Left lung (tissue), 10 donors: ENCODE results near the gene ZFHX3. TPM values are rescaled to one million over a fixed set of nuclear protein-coding genes. Genes with fewer than 3 reads are reported as not detected.

Experiments used
- ATAC-seq: fragments of 200-7000 bp; cut with Tn5 transposase; one replicate; pipeline ENCODE4 v1.9.1; 2020; ENCODE audit warnings: moderate library complexity
- DNase-seq, 4 donors: peaks; one replicate each; pipeline ENCODE4 v3.0.0-alpha.2; 2013 to 2020
- H3K27ac ChIP-seq, 2 donors: fragments of 200-600 bp; sonication (generic) in 1 of 2; one replicate each; pipeline versions ENCODE4 v1.5.0 to v1.8.0; 2020 to 2021
- H3K27me3 ChIP-seq, 2 donors: fragments of 200-600 bp; sonication (generic) in 1 of 2; one replicate each; pipeline versions ENCODE4 v1.5.0 to v1.8.0; 2020 to 2021
- H3K36me3 ChIP-seq, 2 donors: fragments of 200-600 bp; sonication (generic) in 1 of 2; one replicate each; pipeline versions ENCODE4 v1.5.0 to v1.8.0; 2020 to 2021
- H3K4me1 ChIP-seq, 2 donors: fragments of 200-600 bp; one replicate each; pipeline ENCODE4 v1.8.0; 2021
- H3K4me3 ChIP-seq, 2 donors: fragments of 200-600 bp; sonication (generic) in 1 of 2; one replicate each; pipeline versions ENCODE4 v1.5.0 to v1.8.0; 2020 to 2021; ENCODE audit warnings: mild to moderate bottlenecking in 1 of 2
- H3K9me3 ChIP-seq, 2 donors: fragments of 200-600 bp; sonication (generic) in 1 of 2; one replicate each; pipeline versions ENCODE4 v1.5.0 to v1.8.0; 2020 to 2021
- CTCF ChIP-seq, 2 donors: fragments of 200-600 bp; sonication (generic) in 1 of 2; IDR thresholded peaks; one replicate each; pipeline versions ENCODE4 v1.5.0 to v1.8.0; 2021; ENCODE audit warnings: antibody characterized with exemption in 2 of 2
- intact Hi-C, 2 donors: fragments of 100-400 bp; cut with DNase I; formaldehyde crosslinking; loops; one replicate each; pipeline versions ENCODE4 v1.11.2 to v1.14.2; 2022
- polyA plus RNA-seq, 6 donors: library from polyadenylated mRNA; unstranded; fragments of 120-200 nt; gene quantifications; one replicate each; pipeline ENCODE4 v1.2.1, GENCODE V29; 2013; ENCODE audit not compliant: insufficient read length in 6 of 6
- total RNA-seq, 2 donors: library from RNA; stranded (reverse); fragmentation: NEBNext Ultra II Directional; extraction: Animal tissue kit (Norgen Biotek cat#: 25700); gene quantifications; one replicate each; pipeline ENCODE4 v1.2.1, GENCODE V29; 2021
- donor health status: DM: no; HTN: yes; CAD: no.
- donor health status: DM: no; HTN: no; CAD: no.

Gene ZFHX3
- total and polyA plus RNA-seq, 8 donors = 21.4 to 34.7 (median 32.2) TPM

- H3K36me3 ChIP-seq = no peaks in the 10 kb centered on the region
- peak overlapping the region; percentile 45 to 61 for H3K4me3 ChIP-seq
- DNase-seq (peak in 1 of 4 donors; percentile 48), ATAC-seq (peak; percentile 52)
- no peak for TF ChIP-seq CTCF (IDR thresholded peaks at IDR 0.05)
- intact Hi-C loops = no loop called here
- peak overlapping the region; percentile 88 to 96 for H3K27ac ChIP-seq
- H3K4me1 ChIP-seq = peaks cover 16 to 57% of the 10 kb centered on the region in 2 donors
- H3K27me3 ChIP-seq = peaks cover 9 to 74% of the 10 kb centered on the region in 2 donors
- H3K9me3 ChIP-seq = no peaks in the 10 kb centered on the region
Observed at GRCh38 chr16:73057291-73058210, 9.6 kb upstream of the ZFHX3 start.

- H3K27me3 ChIP-seq = peaks cover 8 to 67% of the 10 kb centered on the region in 2 donors
- no peaks in the 10 kb centered on the region for H3K9me3 ChIP-seq
- peaks cover 16 to 59% of the 10 kb centered on the region in 2 donors for H3K4me1 ChIP-seq
- ATAC-seq = no peak
- peak overlapping the region; percentile 45 to 61 for H3K4me3 ChIP-seq
- intact Hi-C loops = no loop called here
- H3K27ac ChIP-seq = peak overlapping the region; percentile 88 to 96
- no peak for TF ChIP-seq CTCF (IDR thresholded peaks at IDR 0.05)
- no peaks in the 10 kb centered on the region for H3K36me3 ChIP-seq
- DNase-seq = no peak
Observed at GRCh38 chr16:73056921-73057290, 9.0 kb upstream of the ZFHX3 start.

GRCh38 chr16:73056448-73056847 is 8.5 kb upstream of the ZFHX3 start:
- no peak for TF ChIP-seq CTCF (IDR thresholded peaks at IDR 0.05)
- H3K4me3 ChIP-seq = peak overlapping the region; percentile 45 to 61
- intact Hi-C loops = no loop called here
- no peak for DNase-seq
- peaks cover 4 to 62% of the 10 kb centered on the region in 2 donors for H3K27me3 ChIP-seq
- H3K36me3 ChIP-seq = no peaks in the 10 kb centered on the region
- peak overlapping the region; percentile 88 to 96 for H3K27ac ChIP-seq
- no peaks in the 10 kb centered on the region for H3K9me3 ChIP-seq
- ATAC-seq = no peak
- H3K4me1 ChIP-seq = peaks cover 16 to 59% of the 10 kb centered on the region in 2 donors

- ATAC-seq = peak; percentile 5
- Histone ChIP-seq H3K4me3 (no peak overlapping the region), H3K4me1 (peaks cover 19 to 55% of the 10 kb centered on the region in 2 donors), H3K27me3 (peaks cover 0 to 47% of the 10 kb centered on the region in 2 donors), H3K27ac (peak overlapping the region; percentile 43 to 96), H3K36me3 (no peaks in the 10 kb centered on the region), H3K9me3 (no peaks in the 10 kb centered on the region)
- DNase-seq = no peak
- intact Hi-C loops = no loop called here
- TF ChIP-seq CTCF (IDR thresholded peaks at IDR 0.05) = no peak
Observed at GRCh38 chr16:73054813-73055482, 7.0 kb upstream of the ZFHX3 start.

GRCh38 chr16:73054498-73054812 is 6.5 kb upstream of the ZFHX3 start:
- ATAC-seq (no peak), DNase-seq (no peak)
- intact Hi-C loops = no loop called here
- Histone ChIP-seq H3K27me3 (peaks cover 0 to 43% of the 10 kb centered on the region in 2 donors), H3K9me3 (no peaks in the 10 kb centered on the region), H3K4me3 (no peak overlapping the region), H3K27ac (peak overlapping the region; percentile 43 to 96), H3K4me1 (peaks cover 20 to 52% of the 10 kb centered on the region in 2 donors), H3K36me3 (no peaks in the 10 kb centered on the region)
- no peak for TF ChIP-seq CTCF (IDR thresholded peaks at IDR 0.05)
